ENCODE results near the gene ELMOD1.

The ELMOD1 gene

GRCh38 chr11:107612445-107612844 is 21.5 kb downstream of the ELMOD1 start:
- TF ChIP-seq, protein P1, sequence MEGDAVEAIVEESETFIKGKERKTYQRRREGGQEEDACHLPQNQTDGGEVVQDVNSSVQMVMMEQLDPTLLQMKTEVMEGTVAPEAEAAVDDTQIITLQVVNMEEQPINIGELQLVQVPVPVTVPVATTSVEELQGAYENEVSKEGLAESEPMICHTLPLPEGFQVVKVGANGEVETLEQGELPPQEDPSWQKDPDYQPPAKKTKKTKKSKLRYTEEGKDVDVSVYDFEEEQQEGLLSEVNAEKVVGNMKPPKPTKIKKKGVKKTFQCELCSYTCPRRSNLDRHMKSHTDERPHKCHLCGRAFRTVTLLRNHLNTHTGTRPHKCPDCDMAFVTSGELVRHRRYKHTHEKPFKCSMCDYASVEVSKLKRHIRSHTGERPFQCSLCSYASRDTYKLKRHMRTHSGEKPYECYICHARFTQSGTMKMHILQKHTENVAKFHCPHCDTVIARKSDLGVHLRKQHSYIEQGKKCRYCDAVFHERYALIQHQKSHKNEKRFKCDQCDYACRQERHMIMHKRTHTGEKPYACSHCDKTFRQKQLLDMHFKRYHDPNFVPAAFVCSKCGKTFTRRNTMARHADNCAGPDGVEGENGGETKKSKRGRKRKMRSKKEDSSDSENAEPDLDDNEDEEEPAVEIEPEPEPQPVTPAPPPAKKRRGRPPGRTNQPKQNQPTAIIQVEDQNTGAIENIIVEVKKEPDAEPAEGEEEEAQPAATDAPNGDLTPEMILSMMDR (IDR thresholded peaks at IDR 0.05; ENCODE audit: insufficient read depth, missing control alignments) = no peak
- DNase-seq (ENCODE audit: insufficient read length, low spot score) (no peak), FAIRE-seq (no peak)

DNA sequence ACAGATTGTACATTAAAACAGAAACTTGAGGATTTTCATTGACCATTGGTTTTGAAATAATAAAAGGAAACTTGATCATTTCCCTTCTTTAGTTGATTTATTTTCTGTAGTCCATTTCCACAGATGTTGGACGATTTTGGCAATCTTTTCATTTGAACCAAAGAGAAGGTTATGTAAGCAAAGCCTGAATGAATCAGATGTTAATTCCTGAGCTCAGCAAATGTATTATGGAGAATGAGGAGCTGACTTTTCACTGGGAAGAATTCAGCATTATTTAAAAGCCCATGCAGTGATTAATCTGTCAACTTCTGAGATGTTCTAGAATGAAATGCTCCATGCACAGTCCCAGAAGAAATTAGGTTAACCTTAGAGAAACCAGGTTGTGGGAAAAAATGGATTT is 29.0 kb downstream of the ELMOD1 start:
- no peak for FAIRE-seq
- DNase-seq (ENCODE audit: insufficient read length, low spot score) = no peak
- TF ChIP-seq, protein P1 (IDR thresholded peaks at IDR 0.05; ENCODE audit: insufficient read depth, missing control alignments) = no peak

DNA sequence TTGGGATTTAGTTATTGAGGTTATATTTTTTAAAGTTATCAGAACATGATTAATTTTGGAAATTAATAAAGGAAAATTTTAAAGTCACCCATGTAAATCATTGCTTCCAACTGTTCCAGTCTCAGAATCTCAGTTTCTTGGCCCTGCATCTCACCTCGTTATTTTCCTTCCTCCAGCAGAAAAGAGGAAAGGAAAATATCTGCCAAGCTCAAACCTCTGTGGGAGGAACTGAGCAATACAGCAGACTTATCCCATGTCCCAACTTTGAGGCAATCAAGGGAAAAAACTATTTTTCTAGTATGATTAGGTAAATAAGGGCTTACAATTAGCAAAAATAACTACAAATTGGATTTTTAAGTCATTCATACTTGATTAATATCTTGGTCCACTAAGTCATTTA is 30.1 kb downstream of the ELMOD1 start:
- TF ChIP-seq, protein P1 (IDR thresholded peaks at IDR 0.05; ENCODE audit: insufficient read depth, missing control alignments) = no peak
- no peak for DNase-seq (ENCODE audit: insufficient read length, low spot score)
- FAIRE-seq = no peak

DNA sequence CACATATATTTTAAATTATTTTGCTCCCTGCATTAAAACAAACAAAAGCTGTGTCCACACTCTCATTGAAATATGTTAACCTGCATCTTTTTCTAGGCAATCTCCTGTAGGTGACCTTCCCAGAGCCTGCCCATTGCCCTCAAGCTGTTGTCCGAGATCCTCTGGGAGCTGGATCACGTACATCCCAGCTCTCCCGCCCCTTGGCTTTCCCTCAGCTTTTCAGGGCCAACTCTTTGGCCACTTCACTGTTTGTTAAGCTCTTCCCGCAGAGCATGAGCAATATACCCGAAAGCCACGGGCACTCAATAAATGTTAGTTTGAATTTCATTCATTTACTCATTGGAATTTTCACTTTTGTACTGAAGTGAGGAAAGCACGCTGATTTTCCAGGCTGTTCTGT is 32.2 kb downstream of the ELMOD1 start:
- DNase-seq (ENCODE audit: insufficient read length, low spot score) = no peak
- TF ChIP-seq, protein P1 (IDR thresholded peaks at IDR 0.05; ENCODE audit: insufficient read depth, missing control alignments) = no peak
- no peak for FAIRE-seq

- no peak for DNase-seq (ENCODE audit: insufficient read length, low spot score)
- TF ChIP-seq, protein P1 (IDR thresholded peaks at IDR 0.05; ENCODE audit: insufficient read depth, missing control alignments) = no peak
- FAIRE-seq = no peak
These were observed 34.2 kb downstream of the ELMOD1 start for GRCh38 chr11:107624983-107625684.

- no peak for FAIRE-seq
- no peak for DNase-seq (ENCODE audit: insufficient read length, low spot score)
- TF ChIP-seq, protein P1 (IDR thresholded peaks at IDR 0.05; ENCODE audit: insufficient read depth, missing control alignments) = no peak
These were observed 34.7 kb downstream of the ELMOD1 start for GRCh38 chr11:107625685-107625989.

DNA sequence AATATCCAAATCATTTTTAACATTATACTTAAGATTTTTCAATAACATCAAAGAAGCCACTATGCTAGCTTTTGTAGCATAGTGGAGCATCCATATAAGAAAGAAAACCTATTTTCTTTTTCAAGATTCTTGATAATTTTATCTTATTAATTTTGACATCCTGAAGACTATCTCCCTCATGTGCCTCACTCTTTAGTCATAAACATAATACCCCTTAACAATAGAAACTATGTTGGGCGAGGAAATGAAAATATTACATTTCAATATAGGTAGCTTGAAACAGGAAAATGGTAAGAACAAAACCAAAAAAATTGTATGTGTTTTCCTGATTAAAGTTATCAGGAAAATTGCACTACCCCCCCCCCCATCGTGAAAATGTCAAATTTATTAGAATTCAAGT is 40.1 kb downstream of the ELMOD1 start:
- no peak for FAIRE-seq

More for the DNA sequence above, 40.1 kb downstream of the ELMOD1 start:
- DNase-seq (ENCODE audit: insufficient read length, low spot score) = no peak
- TF ChIP-seq, protein P1 (IDR thresholded peaks at IDR 0.05; ENCODE audit: insufficient read depth, missing control alignments) = no peak

Data from D721Med (cell line).